Kidney glomerular epithelial cell (primary cell): ENCODE results near the gene PIGV.
A peak's percentile ranks its signal among the peaks of the same experiment; 100 is the strongest.

Source experiments
- DNase-seq: peaks from one replicate; lab custom pipeline; 2025; lab: John Stamatoyannopoulos, UW

Gene PIGV

DNA sequence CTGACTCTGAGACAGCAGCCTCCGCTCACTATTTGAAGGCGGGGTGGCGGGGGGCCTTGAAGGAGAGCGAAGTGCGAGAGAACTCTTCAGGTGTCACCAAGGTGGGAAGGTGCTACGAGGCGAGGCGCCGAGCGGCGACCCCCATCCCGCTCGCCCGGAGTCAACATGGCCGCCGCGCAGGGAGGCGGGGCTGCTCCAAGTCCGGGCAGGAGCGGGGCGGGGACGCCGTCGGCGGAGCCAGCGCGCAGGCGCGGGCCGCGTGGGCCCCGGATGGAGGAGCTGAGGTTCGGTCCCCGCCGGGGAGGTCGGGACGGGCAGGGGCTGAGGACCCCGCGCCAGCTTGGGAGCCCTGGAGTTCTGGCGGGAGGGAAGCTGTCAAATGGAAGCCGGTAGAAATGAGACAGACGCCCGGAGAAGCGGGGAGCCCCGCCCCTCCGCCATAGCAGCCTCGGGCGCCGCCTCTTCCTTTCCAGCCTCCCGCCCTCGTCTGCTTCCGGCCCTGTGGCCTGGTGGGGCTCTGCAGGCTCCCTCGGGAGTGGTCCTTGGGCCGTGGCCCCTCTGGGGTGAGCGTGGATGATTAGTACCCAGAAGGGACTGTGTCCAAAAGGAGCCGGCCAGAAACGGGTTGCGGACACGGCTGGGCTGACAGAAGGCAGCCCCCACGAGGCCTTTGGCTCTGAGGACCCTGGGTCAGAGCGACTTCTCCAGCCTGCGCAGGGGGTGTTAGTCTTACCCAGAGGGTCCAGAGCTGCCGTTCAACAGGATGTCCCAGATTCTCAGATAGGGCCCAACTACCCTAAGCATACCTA, at the start of gene PIGV:
Gene PIGV, plus strand, starts transcription at position 245 of the 809 bp plus-strand sequence. CDS start 2,866 bp downstream, outside the sequence.
- peak; percentile 52 for DNase-seq

GRCh38 chr1:26739329-26739914, 48.3 kb upstream of the PIGV start:
- no peak for DNase-seq

- no peak for DNase-seq
Measured at GRCh38 chr1:26740023-26740634, 47.6 kb upstream of the PIGV start.

- DNase-seq = no peak
Measured at GRCh38 chr1:26740952-26741351, 46.8 kb upstream of the PIGV start.

DNA sequence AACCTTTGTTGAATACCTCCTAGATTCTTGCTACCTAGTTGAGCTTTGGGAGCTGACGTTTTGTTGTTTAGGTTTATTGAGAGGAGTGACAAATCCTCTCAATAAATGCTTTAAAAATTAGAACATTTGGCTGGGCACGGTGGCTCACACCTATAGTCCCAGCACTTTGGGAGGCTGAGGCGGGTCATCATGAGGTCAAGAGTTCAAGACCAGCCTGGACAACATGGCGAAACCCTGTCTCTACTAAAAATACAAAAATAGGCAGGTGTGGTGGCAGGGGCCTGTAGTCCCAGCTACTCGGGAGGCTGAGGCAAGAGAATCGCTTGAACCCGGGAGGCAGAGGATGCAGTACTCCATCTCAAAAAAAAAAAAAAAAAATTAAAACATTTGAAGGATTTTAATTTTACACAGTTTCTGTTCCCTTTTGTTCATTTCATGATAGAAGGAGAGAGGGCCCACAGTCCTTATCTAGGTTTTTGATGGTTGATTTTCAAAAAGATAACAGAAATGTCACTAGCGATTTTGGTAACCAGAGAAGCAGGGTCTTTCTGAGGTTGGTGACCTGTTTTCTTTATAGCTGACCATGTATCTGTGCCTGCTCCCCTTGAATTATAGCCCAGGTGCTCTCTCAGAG, 44.2 kb upstream of the PIGV start:
- DNase-seq = no peak

DNA sequence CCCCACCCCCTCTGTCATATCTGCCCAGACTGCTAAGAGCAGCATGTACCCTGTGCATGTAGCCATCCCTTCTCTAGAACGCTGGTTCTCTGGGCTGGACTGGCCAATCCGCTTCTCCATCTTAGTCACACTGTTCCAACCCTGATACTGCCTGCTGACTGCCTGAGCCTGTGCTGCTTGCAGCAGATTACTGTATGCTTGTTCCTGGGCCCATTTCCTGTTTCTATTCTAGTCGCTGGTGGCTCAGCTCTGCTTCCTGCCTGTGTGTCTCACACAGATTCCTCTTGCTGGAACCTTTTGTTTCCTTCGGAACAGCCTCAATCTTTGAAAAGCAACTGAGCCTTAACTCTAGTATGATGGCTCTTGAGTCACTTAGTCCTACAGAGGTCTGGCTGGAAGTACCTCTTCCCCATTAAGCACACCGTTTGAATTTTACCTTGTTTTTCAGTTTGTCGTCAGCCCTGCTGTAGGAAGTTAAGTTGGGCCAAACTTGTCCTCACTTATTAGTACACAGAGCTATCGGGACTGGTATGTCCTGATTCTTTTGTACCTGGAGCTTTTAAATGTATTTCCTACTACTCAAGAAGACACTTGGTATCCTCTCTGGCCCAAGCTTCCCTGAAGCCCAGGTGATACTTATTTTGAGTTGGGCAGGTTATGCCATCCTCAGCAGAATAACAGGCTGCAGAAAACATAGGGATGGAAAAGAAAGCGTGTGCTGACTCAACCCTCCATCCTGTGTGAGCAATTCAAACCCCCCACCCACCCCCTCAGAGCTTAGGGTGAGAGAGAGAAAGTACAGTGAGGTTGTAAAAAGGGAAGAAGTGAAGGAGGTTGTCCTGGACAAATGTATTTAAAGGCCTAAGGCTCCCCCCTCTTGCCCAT, 43.4 kb upstream of the PIGV start:
- no peak for DNase-seq

DNA sequence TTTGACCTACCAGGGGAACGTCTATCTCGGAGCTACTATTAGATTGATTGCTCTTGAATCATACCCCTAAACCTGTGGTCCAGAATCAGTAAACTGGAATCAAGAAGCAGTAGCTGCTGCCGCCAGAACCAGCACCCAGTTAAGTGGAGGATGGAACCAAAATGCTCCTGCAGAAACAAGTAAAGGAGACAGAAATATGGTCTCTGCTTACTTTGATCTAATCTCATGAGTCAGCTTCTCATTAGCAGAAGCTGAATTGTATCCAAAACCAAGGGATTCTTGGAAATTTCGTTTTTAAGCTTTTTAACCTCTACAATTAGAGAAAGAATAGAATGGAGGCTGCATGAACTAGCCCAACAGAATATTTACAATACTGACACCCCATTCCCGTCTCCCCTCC, 42.6 kb upstream of the PIGV start:
- DNase-seq = no peak

DNA sequence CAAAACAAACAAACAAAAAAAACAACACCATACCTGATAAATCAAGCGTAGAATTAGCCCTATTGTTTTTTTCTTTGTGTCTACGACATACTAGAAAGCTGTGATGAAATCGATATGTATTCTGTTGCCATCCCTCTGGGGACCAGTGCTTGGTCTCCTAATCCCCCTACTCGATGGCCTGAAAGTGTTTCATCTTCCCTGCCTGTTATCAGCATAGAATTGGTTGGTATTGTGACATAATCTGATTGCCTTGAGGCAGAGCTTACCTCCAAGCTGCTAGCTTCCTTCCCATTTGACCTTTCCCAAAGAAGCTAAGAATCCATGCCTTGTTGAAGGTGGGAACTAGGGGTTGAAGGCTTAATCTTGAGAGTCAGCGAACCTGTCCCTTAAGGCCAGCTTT, 40.7 kb upstream of the PIGV start:
- no peak for DNase-seq

DNA sequence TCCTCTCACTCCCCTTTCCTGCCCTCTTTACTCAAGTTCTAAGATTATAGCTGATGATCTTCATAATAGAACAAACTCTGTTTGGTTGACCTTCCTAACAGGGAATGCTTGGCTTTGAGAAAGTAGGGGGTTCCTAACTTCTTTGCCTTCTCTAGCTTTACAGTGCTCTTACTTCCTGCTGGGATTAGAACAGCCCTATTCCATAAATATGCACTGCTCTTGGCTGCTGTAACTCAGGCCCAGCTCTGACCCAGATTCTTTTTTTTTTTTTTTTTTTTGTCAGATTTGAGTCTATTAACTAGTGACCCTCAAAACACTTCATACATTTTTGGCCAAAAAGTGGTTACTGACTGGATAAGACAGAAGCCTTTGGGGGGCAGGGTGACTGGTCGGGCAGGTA, 39.4 kb upstream of the PIGV start:
- DNase-seq = no peak

GRCh38 chr1:26749458-26749857, 38.3 kb upstream of the PIGV start:
- DNase-seq = no peak

- DNase-seq = no peak
Measured at GRCh38 chr1:26750428-26750827, 37.3 kb upstream of the PIGV start.

- no peak for DNase-seq
Measured at GRCh38 chr1:26752519-26752918, 35.2 kb upstream of the PIGV start.

DNA sequence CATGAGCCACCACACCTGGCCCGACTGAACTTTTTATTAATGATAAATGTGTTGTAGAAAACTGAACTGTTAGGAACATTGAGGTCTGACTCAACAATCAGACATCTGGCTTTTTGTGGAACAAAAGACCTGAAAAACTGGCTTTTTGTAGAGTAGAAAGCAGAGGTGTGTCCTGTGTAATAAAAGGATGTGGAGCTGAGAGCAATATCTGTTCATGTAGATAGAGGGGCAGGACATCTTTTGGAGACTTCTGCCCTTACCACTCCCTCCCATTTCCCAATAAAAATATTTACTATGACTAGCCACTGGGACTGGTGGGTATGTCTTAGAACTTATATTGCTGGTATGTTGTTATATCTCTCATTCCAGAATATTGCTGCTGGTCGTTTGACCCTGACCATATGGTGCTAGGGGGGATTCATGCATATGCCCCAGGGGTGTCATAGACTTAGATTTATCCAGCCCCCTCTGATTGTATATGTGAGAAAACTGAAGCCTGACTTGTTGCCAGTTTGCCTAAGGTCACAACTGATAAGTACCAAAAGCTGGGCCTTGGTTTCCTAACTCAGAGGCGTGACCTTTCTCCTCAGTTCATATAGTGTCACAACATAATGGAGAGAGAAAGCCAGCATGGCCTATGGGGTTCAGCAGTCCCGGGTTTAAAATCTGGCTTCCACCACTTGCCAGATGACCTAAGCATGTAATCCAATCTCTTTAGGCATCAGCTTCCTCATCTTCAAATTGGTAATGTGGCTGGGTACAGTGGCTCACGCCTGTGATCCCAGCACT, 33.5 kb upstream of the PIGV start:
- no peak for DNase-seq

DNA sequence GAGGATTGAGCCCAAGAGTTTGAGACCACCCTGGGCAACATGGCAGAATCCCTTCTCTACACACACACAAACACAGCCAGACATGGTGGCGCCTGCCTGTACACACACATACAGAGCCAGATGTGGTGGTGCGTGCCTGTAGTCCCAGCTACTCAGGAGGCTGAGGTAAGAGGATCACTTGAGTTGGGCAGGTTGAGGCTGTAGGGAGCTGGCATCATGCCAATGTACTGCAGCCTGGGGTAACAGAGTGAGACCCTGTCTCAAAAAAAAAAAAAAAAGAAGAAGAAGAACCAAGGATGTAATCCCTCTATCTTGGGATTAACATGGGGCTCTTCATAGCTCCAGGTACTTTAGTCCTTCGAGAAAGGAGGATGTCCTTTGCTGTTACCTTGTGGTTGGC, 29.4 kb upstream of the PIGV start:
- no peak for DNase-seq

DNA sequence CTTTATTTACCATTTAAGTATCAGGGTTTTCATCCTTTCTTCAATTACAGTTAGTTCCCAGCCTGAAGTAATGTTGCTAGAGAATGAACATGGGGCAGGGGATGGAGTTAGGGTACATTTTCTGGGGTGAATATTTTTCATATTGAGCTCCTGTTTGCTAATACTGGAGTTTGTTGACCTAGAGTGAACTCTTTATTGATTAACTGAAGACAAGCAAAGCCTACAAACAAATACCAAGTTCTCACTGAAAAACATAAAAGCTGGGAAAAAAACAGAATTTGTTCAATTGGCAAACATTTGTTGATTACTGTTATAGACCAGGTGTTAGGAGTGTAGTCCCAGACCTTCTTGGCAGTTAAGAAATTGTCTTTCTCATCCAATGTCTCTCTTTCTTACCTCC, 28.2 kb upstream of the PIGV start:
- no peak for DNase-seq

- DNase-seq = no peak
Measured at GRCh38 chr1:26761217-26761616, 26.5 kb upstream of the PIGV start.

DNA sequence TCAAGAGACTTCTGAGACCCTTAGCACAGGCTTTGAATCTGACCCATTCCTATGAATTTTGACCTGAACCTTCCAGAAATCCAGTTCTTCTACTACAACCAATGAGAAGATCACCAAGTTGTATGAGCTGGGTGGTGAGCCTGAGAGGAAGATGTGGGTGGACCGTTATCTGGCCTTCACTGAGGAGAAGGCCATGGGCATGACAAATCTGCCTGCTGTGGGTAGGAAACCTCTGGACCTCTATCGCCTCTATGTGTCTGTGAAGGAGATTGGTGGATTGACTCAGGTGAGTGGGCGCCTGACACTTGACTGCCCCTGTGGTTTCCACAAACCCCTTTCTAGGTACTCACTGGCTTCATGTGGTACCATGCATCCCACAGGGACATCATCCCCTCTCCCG, 20.0 kb upstream of the PIGV start:
- DNase-seq = no peak

- DNase-seq = peak; percentile 48
Measured at GRCh38 chr1:26768755-26769154, 19.0 kb upstream of the PIGV start.

GRCh38 chr1:26771285-26771642, 16.5 kb upstream of the PIGV start:
- no peak for DNase-seq

DNA sequence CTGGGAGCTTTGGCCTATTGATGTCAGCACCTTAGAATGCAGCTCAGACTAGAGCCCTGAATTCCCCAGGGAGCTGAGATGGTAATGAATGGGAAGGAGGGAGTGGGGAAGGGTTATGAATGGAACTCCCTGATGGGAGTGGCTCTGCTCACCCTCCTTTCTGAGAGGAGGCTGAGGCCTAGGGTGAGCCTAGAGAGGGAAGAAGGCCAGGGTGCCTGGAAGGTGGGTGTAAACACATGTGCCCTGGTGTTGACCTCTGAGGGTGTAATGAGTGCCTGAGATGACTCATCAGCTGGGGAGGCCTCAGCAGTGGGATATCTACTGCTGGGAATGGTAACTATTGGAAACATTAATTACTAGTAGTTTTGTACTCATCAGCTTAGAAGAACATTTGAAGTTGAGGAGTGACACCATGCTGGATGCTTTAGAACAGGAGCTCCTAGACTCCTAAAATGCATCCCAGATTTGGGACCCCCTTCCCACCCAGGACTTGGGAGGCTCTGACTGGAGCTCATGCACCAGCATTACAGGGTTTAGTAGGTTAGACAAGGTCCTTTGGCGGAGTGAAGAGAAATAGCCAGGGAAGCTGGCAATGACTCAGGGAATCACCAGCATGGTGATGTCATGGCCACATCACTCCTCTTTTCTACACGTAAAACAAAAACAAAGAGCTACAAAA, 16.0 kb upstream of the PIGV start:
- peak; percentile 80 for DNase-seq

DNA sequence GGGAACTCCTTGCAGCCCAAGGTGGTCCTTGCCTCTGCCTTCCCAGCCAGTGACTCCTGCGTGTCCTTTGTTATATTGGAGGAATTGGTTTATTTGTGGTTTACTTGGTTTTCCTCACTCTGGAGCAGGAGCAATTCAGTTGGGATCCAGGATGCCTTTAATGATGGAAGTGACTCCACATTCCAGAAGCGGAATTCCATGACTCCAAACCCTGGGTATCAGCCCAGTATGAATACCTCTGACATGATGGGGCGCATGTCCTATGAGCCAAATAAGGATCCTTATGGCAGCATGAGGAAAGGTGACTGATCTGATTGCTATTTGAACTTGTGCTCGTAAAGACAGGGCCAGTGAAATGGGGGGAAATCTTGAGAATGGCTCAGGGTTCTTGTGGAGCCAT, 15.1 kb upstream of the PIGV start:
- peak; percentile 60 for DNase-seq
